IMR-90 (cell line): ENCODE data around the gene GAL3ST2. TPM values are rescaled to one million over a fixed set of nuclear protein-coding genes. Genes with fewer than 3 reads are reported as not detected.

ENCODE experiments used
- ATAC-seq: fragments of 200-7000 bp; cut with Tn5 transposase; 2 replicates; pipeline ENCODE4 v1.9.1; 2020; ENCODE audit warnings: low read depth, mild to moderate bottlenecking, moderate library complexity
- BruUV-seq: library from RNA; stranded (reverse); fragments of 400-500 nt; replicated peaks from 2 replicates; lab custom pipeline; 2021; lab: Mats Ljungman, UMichigan
- CTCF ChIA-PET: fragments of 300-600 bp; formaldehyde crosslinking; extraction: SDS; loops from one replicate; lab custom pipeline; 2021; ENCODE audit warnings: antibody characterized with exemption; lab: Yijun Ruan, JAX
- POLR2A ChIA-PET: fragments of 300-600 bp; sonication (Branson Sonifier 250); formaldehyde crosslinking; loops from one replicate; lab custom pipeline; 2022; ENCODE audit warnings: antibody characterized with exemption; ENCODE audit not compliant: unreplicated experiment; lab: Charles Lee
- DNase-seq: peaks from one replicate; pipeline ENCODE4 v3.0.0; 2013
- H2AFZ ChIP-seq: replicated peaks from 2 replicates; pipeline ENCODE3; 2013; ENCODE audit warnings: low read length, mild to moderate bottlenecking; ENCODE audit not compliant: poor library complexity
- H2AK5ac ChIP-seq: 2 replicates; pipeline ENCODE4 v1.6.1; 2013; ENCODE audit warnings: low read depth, low read length, inconsistent platforms
- H2AK9ac ChIP-seq: replicated peaks from 2 replicates; pipeline ENCODE3; 2013; ENCODE audit warnings: mild to moderate bottlenecking, low read depth, low read length, moderate library complexity; ENCODE audit not compliant: poor library complexity
- H2BK120ac ChIP-seq: 2 replicates; pipeline ENCODE4 v1.6.1; 2013; ENCODE audit warnings: low read depth, low read length, inconsistent platforms
- H2BK15ac ChIP-seq: 3 replicates; pipeline ENCODE4 v1.6.1; 2013; ENCODE audit warnings: low read depth, low read length, inconsistent platforms
- H2BK20ac ChIP-seq: 2 replicates; pipeline ENCODE4 v1.6.1; 2013; ENCODE audit warnings: low read depth, mild to moderate bottlenecking, inconsistent platforms, low read length, moderate library complexity
- H2BK5ac ChIP-seq: 2 replicates; pipeline ENCODE4 v1.6.1; 2013; ENCODE audit warnings: mild to moderate bottlenecking, low read depth, low read length, inconsistent platforms; ENCODE audit not compliant: poor library complexity, severe bottlenecking
- H3K14ac ChIP-seq: replicated peaks from 2 replicates; pipeline ENCODE4 v1.6.1; 2013; ENCODE audit warnings: low read depth, low read length, inconsistent platforms
- H3K18ac ChIP-seq: 2 replicates; pipeline ENCODE4 v1.6.1; 2013; ENCODE audit warnings: low read depth, low read length, control low read depth
- H3K23ac ChIP-seq: 2 replicates; pipeline ENCODE4 v1.6.1; 2013; ENCODE audit warnings: low read depth, low read length, inconsistent platforms
- H3K27ac ChIP-seq: 2 replicates; pipeline ENCODE4 v1.5.1; 2013; ENCODE audit warnings: mild to moderate bottlenecking, control low read depth, low read length; ENCODE audit not compliant: insufficient read depth
- H3K27me3 ChIP-seq: 2 replicates; pipeline ENCODE4 v1.6.1; 2013; ENCODE audit warnings: low read length; ENCODE audit not compliant: control insufficient read depth, insufficient read depth
- H3K36me3 ChIP-seq: 2 replicates; pipeline ENCODE4 v1.6.1; 2013; ENCODE audit warnings: low read length, mixed read lengths; ENCODE audit not compliant: control insufficient read depth, insufficient read depth
- H3K4ac ChIP-seq: 2 replicates; pipeline ENCODE4 v1.6.1; 2013; ENCODE audit warnings: low read depth, low read length, inconsistent platforms
- H3K4me1 ChIP-seq: 2 replicates; pipeline ENCODE4 v1.6.1; 2013; ENCODE audit warnings: low read length, mixed read lengths; ENCODE audit not compliant: control insufficient read depth, insufficient read depth
- H3K4me2 ChIP-seq: 2 replicates; pipeline ENCODE4 v1.6.1; 2013; ENCODE audit warnings: low read depth, mild to moderate bottlenecking, control low read depth, low read length, moderate library complexity
- H3K4me3 ChIP-seq: 2 replicates; pipeline ENCODE4 v1.5.1; 2013; ENCODE audit warnings: low read depth, mild to moderate bottlenecking, control low read depth, low read length, moderate library complexity; ENCODE audit not compliant: insufficient read depth
- H3K56ac ChIP-seq: 2 replicates; pipeline ENCODE4 v1.6.1; 2013; ENCODE audit warnings: low read length, inconsistent platforms; ENCODE audit not compliant: insufficient read depth; ENCODE audit errors: extremely low read depth
- H3K79me1 ChIP-seq, 2 experiments: 2 replicates each; pipeline ENCODE4 v1.6.1; 2013; ENCODE audit warnings: low read length in 2 of 2, inconsistent platforms in 1 of 2, low read depth in 1 of 2
- H3K9ac ChIP-seq: 2 replicates; pipeline ENCODE4 v1.6.1; 2013; ENCODE audit warnings: low read depth, low read length, control low read depth
- H3K9me1 ChIP-seq: 2 replicates; pipeline ENCODE4 v1.6.1; 2013; ENCODE audit warnings: low read length, inconsistent platforms; ENCODE audit not compliant: insufficient read depth
- H3K9me3 ChIP-seq: 2 replicates; pipeline ENCODE4 v1.6.1; 2013; ENCODE audit warnings: low read length; ENCODE audit not compliant: control insufficient read depth, insufficient read depth
- H4K20me1 ChIP-seq: 2 replicates; pipeline ENCODE4 v1.6.1; 2013; ENCODE audit warnings: low read length, inconsistent platforms; ENCODE audit not compliant: insufficient read depth
- H4K5ac ChIP-seq: 2 replicates; pipeline ENCODE4 v1.6.1; 2013; ENCODE audit warnings: mild to moderate bottlenecking, low read depth, low read length, control low read depth
- H4K8ac ChIP-seq, 2 experiments: 2 replicates each; pipeline ENCODE4 v1.6.1; 2013; ENCODE audit warnings: low read depth in 2 of 2, low read length in 2 of 2, control low read depth in 1 of 2, inconsistent platforms in 1 of 2
- H4K91ac ChIP-seq: 2 replicates; pipeline ENCODE4 v1.6.1; 2013; ENCODE audit warnings: low read depth, low read length, inconsistent platforms; ENCODE audit not compliant: insufficient read depth
- CHD1 ChIP-seq: IDR thresholded peaks from 2 replicates; pipeline ENCODE4 v1.6.1; 2012; ENCODE audit warnings: low read depth, low read length, improper control_type of control experiment
- WGBS, 2 experiments: methylation state at CpG; one replicate each; pipeline versions ENCODE4 v1.1.5 to v1.1.7; 2013; ENCODE audit warnings: missing lambda C conversion rate in 2 of 2; ENCODE audit not compliant: insufficient read length in 1 of 2; ENCODE audit errors: extremely low coverage in 2 of 2; 5-methylcytosine and 5-hydroxymethylcytosine counted together
- dilution Hi-C: fragments of 300-500 bp; cut with HindIII; formaldehyde crosslinking; loops from one replicate; pipeline ENCODE4 v1.14.3; 2018; ENCODE audit warnings: low sequenced_read_pairs; ENCODE audit not compliant: unreplicated experiment
- in situ Hi-C: fragments of 300-500 bp; cut with MboI; formaldehyde crosslinking; loops from 3 replicates; pipeline ENCODE4 v1.14.3; 2019; ENCODE audit warnings: low sequenced_read_pairs, inconsistent platforms, mixed read lengths
- intact Hi-C: fragments of 100-400 bp; cut with micrococcal nuclease; formaldehyde crosslinking; loops from 2 replicates; pipeline ENCODE4 v1.10.0; 2022
- polyA plus RNA-seq, 3 experiments: library from polyadenylated mRNA; depleted of rRNA; stranded (reverse); fragments of >200 nt; gene quantifications; 2 replicates each; pipeline ENCODE4 v1.2.3, GENCODE V29; 2012; ENCODE audit warnings: low replicate concordance in 1 of 3
- total RNA-seq: library from RNA; depleted of rRNA; stranded (reverse); fragments of >200 nt; gene quantifications from 2 replicates; pipeline ENCODE4 v1.2.3, GENCODE V29; 2012

Gene GAL3ST2
- total and polyA plus RNA-seq, 2 of the 4 experiments (the other 2 are of a cell fraction) = 0.07 TPM; not detected in 1

DNA sequence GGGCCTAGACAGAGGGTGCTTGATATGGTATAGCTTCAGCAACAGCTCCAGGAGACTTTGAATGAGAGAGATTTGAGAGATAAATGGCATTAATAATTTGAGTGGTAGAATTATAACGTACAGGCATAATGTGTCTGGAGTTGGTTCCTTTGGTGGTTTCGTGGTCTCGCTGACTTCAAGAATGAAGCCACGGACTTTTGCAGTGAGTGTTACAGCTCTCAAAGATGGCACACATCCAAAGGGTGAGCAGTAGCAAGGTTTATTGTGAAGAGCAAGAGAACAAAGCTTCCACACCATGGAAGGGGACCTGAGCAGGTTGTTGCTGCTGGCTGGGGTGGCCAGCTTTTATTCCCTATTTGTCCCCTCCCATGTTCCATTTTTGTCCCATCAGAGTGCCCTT is 59.0 kb downstream of the GAL3ST2 start:
- H3K18ac ChIP-seq = no peak overlapping the region

More for the DNA sequence above, 59.0 kb downstream of the GAL3ST2 start:
- Histone ChIP-seq H4K8ac (no peak overlapping the region), H3K4me2 (no peak overlapping the region), H3K9ac (no peak overlapping the region), H3K4ac (no peak overlapping the region), H3K14ac (no peak overlapping the region), H2AK9ac (no peak overlapping the region), H2AK5ac (no peak overlapping the region), H3K27ac (no peak overlapping the region), H3K9me3 (peaks cover 8% of the 10 kb centered on the region), H3K27me3 (peaks cover 17% of the 10 kb centered on the region), H2AFZ (no peak overlapping the region), H2BK15ac (no peak overlapping the region), H3K56ac (no peak overlapping the region), H3K79me1 (no peaks in the 10 kb centered on the region), H3K36me3 (no peaks in the 10 kb centered on the region), H3K4me3 (no peak overlapping the region), H3K9me1 (no peaks in the 10 kb centered on the region), H2BK120ac (no peak overlapping the region), H4K5ac (no peak overlapping the region), H4K20me1 (no peaks in the 10 kb centered on the region), H4K91ac (no peak overlapping the region), H3K23ac (no peak overlapping the region), H2BK5ac (no peak overlapping the region), H2BK20ac (no peak overlapping the region), H3K4me1 (no peaks in the 10 kb centered on the region)
- intact Hi-C loops (no loop called here), dilution Hi-C loops (no loop called here), in situ Hi-C loops (no loop called here)
- DNase-seq (no peak), ATAC-seq (no peak)
- no peak for TF ChIP-seq CHD1
- no TSS peak for BruUV-seq
- 51% methylated on average over 4 of the region's 4 CpGs; no CpG with 5 or more reads in 1 of the 2 experiments for WGBS, 2 experiments
- ChIA-PET CTCF (interaction anchor here (1.6 kb wide), 1 partner anchor 10 kb away, joined by 7 read pairs; no protein-coding TSS in a partner anchor), POLR2A (no interaction called here)
